Right lobe of liver (tissue), 4 donors: ENCODE measurements around the gene KCNK5.

ENCODE experiments used
- CTCF ChIP-seq, 4 donors: fragments of 200-600 bp in 3 of 4; fragments of 450-650 bp in 1 of 4; IDR thresholded peaks; one replicate each; pipeline versions ENCODE4 v1.5.1 to v1.8.0; 2016 to 2022; ENCODE audit warnings: antibody characterized with exemption in 4 of 4, mild to moderate bottlenecking in 2 of 4
- POLR2A ChIP-seq: fragments of 450-650 bp; IDR thresholded peaks from one replicate; pipeline ENCODE4 v1.6.1; 2017; ENCODE audit warnings: antibody characterized with exemption, mild to moderate bottlenecking
- donor health status: DM: no; HTN: no; CAD: no.
- donor health status: DM: no; HTN: no; CAD: no.
- donor health status: DM: no; HTN: yes; CAD: no.

- TF ChIP-seq CTCF (IDR thresholded peaks at IDR 0.05) (no peak), POLR2A (no peak)
Observed at GRCh38 chr6:39199231-39199940, 29.9 kb downstream of the KCNK5 start.
